ENCODE results near the gene CREB3L2. TPM values are rescaled to one million over a fixed set of nuclear protein-coding genes. Genes with fewer than 3 reads are reported as not detected.

Gene CREB3L2
- total RNA-seq (2014; rRNA removed; shearing (Covaris generic)) (22.7 and 35.4 TPM in 2 replicates), total RNA-seq (2022) (79.0 and 95.7 TPM in 2 replicates), Bru-seq, nascent RNA (percentile 91 among the genes with signal in this experiment), BruChase-seq, experiment 1, labeled RNA remaining after a 6-hour chase (percentile 91 among the genes with signal in this experiment), BruChase-seq, experiment 2, labeled RNA remaining after a 2-hour chase (percentile 88 among the genes with signal in this experiment)
- long read RNA-seq, full-length matches to known transcripts, result 6 of 35 reads
- long read RNA-seq, partial matches to known transcripts, result 6 of 35 reads
- long read RNA-seq, other reads (novel, unspliced or antisense), result 23 of 35 reads

GRCh38 chr7:138001529-138002095 is at the start of gene CREB3L2:
Gene CREB3L2, minus strand, starts transcription at chr7:138002086. Its CDS starts 381 bp downstream, at chr7:138001705.
- TF ChIP-seq EZH2phosphoT487 (IDR thresholded peaks at IDR 0.05; ENCODE audit: borderline replicate concordance, low read depth, low read length) (no peak), CTCF (conservative IDR thresholded peaks at IDR 0.05; ENCODE audit: low read length) (no peak)
- H3K79me2 ChIP-seq (ENCODE audit: insufficient read depth, low read depth, low read length), result peaks cover 53% of the 10 kb centered on the region
- POLR2A ChIA-PET, result interaction anchor here (1.0 to 6.7 kb wide), 9 partner anchors 10 to 99 kb away, joined by 3 to 65 read pairs (median 5); no protein-coding TSS in a partner anchor

GRCh38 chr7:138049505-138050116 is 47.7 kb upstream of the CREB3L2 start:
- Histone ChIP-seq H3K4me1 (ENCODE audit: insufficient read depth, low read length, poor library complexity, severe bottlenecking) (no peaks in the 10 kb centered on the region), H3K27ac (ENCODE audit: low read depth, low read length, poor library complexity, severe bottlenecking) (no peak overlapping the region), H3K36me3 (ENCODE audit: insufficient read depth, low read length) (no peaks in the 10 kb centered on the region), H3K79me2 (ENCODE audit: insufficient read depth, low read depth, low read length) (no peaks in the 10 kb centered on the region), H3K9me2 (ENCODE audit: insufficient read depth, low read length) (no peaks in the 10 kb centered on the region), H3K9me3 (ENCODE audit: low read length) (no peaks in the 10 kb centered on the region), H3K4me2 (ENCODE audit: low read length) (no peak overlapping the region), H3K4me3 (ENCODE audit: low read depth, low read length, poor library complexity, severe bottlenecking) (no peak overlapping the region), H4K20me1 (ENCODE audit: insufficient read depth, low read length) (no peaks in the 10 kb centered on the region), H2AFZ (ENCODE audit: low read length) (no peak overlapping the region)
- BruUV-seq (replicated peaks), result no TSS peak
- TF ChIP-seq EZH2phosphoT487 (IDR thresholded peaks at IDR 0.05; ENCODE audit: borderline replicate concordance, low read depth, low read length) (no peak), CTCF (conservative IDR thresholded peaks at IDR 0.05; ENCODE audit: low read length) (no peak)
- CTCF ChIA-PET (ENCODE audit: unreplicated experiment), result no interaction called here
- intact Hi-C loops (cut with micrococcal nuclease; ENCODE audit: unreplicated experiment), result no loop called here
- POLR2A ChIA-PET, result no interaction called here
- no peak for DNase-seq (ENCODE audit: low spot score)

More at GRCh38 chr7:138001529-138002095, at the start of gene CREB3L2:
- peak; percentile 62 for DNase-seq (ENCODE audit: low spot score)
- H3K4me1 ChIP-seq (ENCODE audit: insufficient read depth, low read length, poor library complexity, severe bottlenecking), result peaks cover 38% of the 10 kb centered on the region
- intact Hi-C loops (cut with micrococcal nuclease; ENCODE audit: unreplicated experiment), result loop anchor here (1.0 kb wide), 2 partner anchors 98 to 459 kb away; partner anchors contain the start of gene TRIM24
- peak within 1 kb of the TSS; percentile 90 for H2AFZ ChIP-seq (ENCODE audit: low read length)
- peak within 1 kb of the TSS; percentile 86 for H3K4me2 ChIP-seq (ENCODE audit: low read length)
- peaks cover 15% of the 10 kb centered on the region for H3K36me3 ChIP-seq (ENCODE audit: insufficient read depth, low read length)
- BruUV-seq (replicated peaks), result TSS peak; percentile 47
- H3K4me3 ChIP-seq (ENCODE audit: low read depth, low read length, poor library complexity, severe bottlenecking), result peak within 1 kb of the TSS; percentile 80
- H3K27ac ChIP-seq (ENCODE audit: low read depth, low read length, poor library complexity, severe bottlenecking), result peak within 1 kb of the TSS; percentile 60
- CTCF ChIA-PET (ENCODE audit: unreplicated experiment), result interaction anchor here (0.7 to 2.2 kb wide), 3 partner anchors 15 to 17 kb away, joined by 3 to 8 read pairs (median 3); no protein-coding TSS in a partner anchor
- no peaks in the 10 kb centered on the region for H3K9me2 ChIP-seq (ENCODE audit: insufficient read depth, low read length)
- H3K9me3 ChIP-seq (ENCODE audit: low read length), result no peaks in the 10 kb centered on the region
- H4K20me1 ChIP-seq (ENCODE audit: insufficient read depth, low read length), result no peaks in the 10 kb centered on the region

Measured in OCI-LY7 (cell line).